Adrenal gland (tissue), 5 donors: ENCODE measurements around the gene C19orf25.

Experiments
- POLR2A ChIP-seq, 2 donors: fragments of 450-650 bp; IDR thresholded peaks; one replicate each; pipeline ENCODE4 v1.6.1; 2017; ENCODE audit warnings: antibody characterized with exemption in 2 of 2, mild to moderate bottlenecking in 2 of 2, moderate library complexity in 1 of 2
- TF ChIP-seq, protein P1 (sequence below), 6 experiments: fragments of 450-650 bp in 4 of 6; fragments of 200-600 bp in 2 of 6; sonication (generic) in 1 of 6; IDR thresholded peaks; 1 replicate in 5 of 6; 2 replicates in 1 of 6; pipeline versions ENCODE4 v1.5.1 to v1.8.0; 2016 to 2021; ENCODE audit warnings: antibody characterized with exemption in 6 of 6, mild to moderate bottlenecking in 2 of 6, moderate library complexity in 1 of 6
- donor health status: DM: no; HTN: no; CAD: no.

DNA sequence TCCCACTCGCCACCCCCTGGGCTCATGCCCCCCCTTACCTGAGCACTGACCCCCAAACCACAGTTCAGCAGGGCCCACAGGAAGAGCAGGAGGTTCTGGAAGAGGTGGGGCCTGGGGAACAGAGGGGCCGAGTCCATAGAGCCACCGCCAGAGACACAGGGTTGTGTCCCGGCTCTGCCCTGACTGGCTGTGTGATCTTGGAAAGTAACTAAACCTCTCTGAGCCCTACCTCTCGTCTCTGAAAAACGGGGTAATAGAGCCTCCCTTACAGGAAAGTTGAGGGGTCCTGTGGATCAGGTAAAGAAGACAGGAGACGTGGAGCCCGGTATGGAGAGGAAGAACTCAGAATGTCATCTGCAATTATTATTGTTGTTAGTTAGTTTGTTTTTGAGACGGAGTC lies 31.8 kb upstream of the C19orf25 start:
- TF ChIP-seq, protein P1, sequence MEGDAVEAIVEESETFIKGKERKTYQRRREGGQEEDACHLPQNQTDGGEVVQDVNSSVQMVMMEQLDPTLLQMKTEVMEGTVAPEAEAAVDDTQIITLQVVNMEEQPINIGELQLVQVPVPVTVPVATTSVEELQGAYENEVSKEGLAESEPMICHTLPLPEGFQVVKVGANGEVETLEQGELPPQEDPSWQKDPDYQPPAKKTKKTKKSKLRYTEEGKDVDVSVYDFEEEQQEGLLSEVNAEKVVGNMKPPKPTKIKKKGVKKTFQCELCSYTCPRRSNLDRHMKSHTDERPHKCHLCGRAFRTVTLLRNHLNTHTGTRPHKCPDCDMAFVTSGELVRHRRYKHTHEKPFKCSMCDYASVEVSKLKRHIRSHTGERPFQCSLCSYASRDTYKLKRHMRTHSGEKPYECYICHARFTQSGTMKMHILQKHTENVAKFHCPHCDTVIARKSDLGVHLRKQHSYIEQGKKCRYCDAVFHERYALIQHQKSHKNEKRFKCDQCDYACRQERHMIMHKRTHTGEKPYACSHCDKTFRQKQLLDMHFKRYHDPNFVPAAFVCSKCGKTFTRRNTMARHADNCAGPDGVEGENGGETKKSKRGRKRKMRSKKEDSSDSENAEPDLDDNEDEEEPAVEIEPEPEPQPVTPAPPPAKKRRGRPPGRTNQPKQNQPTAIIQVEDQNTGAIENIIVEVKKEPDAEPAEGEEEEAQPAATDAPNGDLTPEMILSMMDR (IDR thresholded peaks at IDR 0.05) = no peak
- no peak for TF ChIP-seq POLR2A (IDR thresholded peaks at IDR 0.05)
